MM.1S (cell line): ENCODE data around the gene DCAF11.

Source experiments
- DNase-seq: peaks from one replicate; pipeline ENCODE4 v3.0.0-alpha.2; 2015
- H2AFZ ChIP-seq: fragments of 300-600 bp; sonication (generic); 2 replicates; pipeline ENCODE4 v1.6.0; 2016; ENCODE audit warnings: antibody characterized with exemption, low read length
- H3F3A ChIP-seq: fragments of 300-600 bp; sonication (generic); 2 replicates; pipeline ENCODE4 v1.6.1; 2016; ENCODE audit warnings: mild to moderate bottlenecking, antibody characterized with exemption, low read length, moderate library complexity, mixed read lengths; ENCODE audit not compliant: insufficient read depth
- H3K27ac ChIP-seq: fragments of 300-600 bp; sonication (generic); 2 replicates; pipeline ENCODE4 v1.5.1; 2016; ENCODE audit warnings: mild to moderate bottlenecking, low read length
- H3K27me3 ChIP-seq: fragments of 300-600 bp; sonication (generic); replicated peaks from 2 replicates; pipeline ENCODE4 v1.6.0; 2016; ENCODE audit warnings: low read length; ENCODE audit not compliant: insufficient read depth
- H3K36me3 ChIP-seq: fragments of 300-600 bp; sonication (generic); replicated peaks from 2 replicates; pipeline ENCODE4 v1.6.1; 2016; ENCODE audit warnings: mild to moderate bottlenecking, low read length, mixed read lengths; ENCODE audit not compliant: insufficient read depth
- H3K4me1 ChIP-seq: fragments of 300-600 bp; sonication (generic); 2 replicates; pipeline ENCODE4 v1.6.1; 2016; ENCODE audit warnings: low read length, mixed read lengths
- H3K4me2 ChIP-seq: fragments of 300-600 bp; sonication (generic); 2 replicates; pipeline ENCODE4 v1.6.0; 2016; ENCODE audit warnings: low read depth, low read length
- H3K4me3 ChIP-seq: fragments of 300-600 bp; sonication (generic); 2 replicates; pipeline ENCODE4 v1.5.1; 2016; ENCODE audit warnings: low read length, mixed read lengths
- H3K79me2 ChIP-seq: fragments of 300-600 bp; sonication (generic); 2 replicates; pipeline ENCODE4 v1.6.1; 2016; ENCODE audit warnings: mixed run types, low read length, mixed read lengths
- H3K9ac ChIP-seq: fragments of 300-600 bp; sonication (generic); 2 replicates; pipeline ENCODE4 v1.6.1; 2016; ENCODE audit warnings: low read length, mixed read lengths
- H3K9me2 ChIP-seq: fragments of 300-600 bp; sonication (generic); replicated peaks from 2 replicates; pipeline ENCODE4 v1.6.1; 2016; ENCODE audit warnings: mild to moderate bottlenecking, low read length, mixed read lengths; ENCODE audit not compliant: insufficient read depth
- H3K9me3 ChIP-seq: fragments of 300-600 bp; sonication (generic); replicated peaks from 2 replicates; pipeline ENCODE4 v1.6.1; 2016; ENCODE audit warnings: mild to moderate bottlenecking, low read length, mixed read lengths; ENCODE audit not compliant: insufficient read depth
- H4K20me1 ChIP-seq: fragments of 300-600 bp; sonication (generic); 2 replicates; pipeline ENCODE4 v1.6.1; 2016; ENCODE audit warnings: mild to moderate bottlenecking, low read length, moderate library complexity, mixed read lengths; ENCODE audit not compliant: insufficient read depth
- CTCF ChIP-seq: fragments of 300-600 bp; sonication (generic); IDR thresholded peaks from 2 replicates; pipeline ENCODE4 v1.5.1; 2016; ENCODE audit warnings: antibody characterized with exemption, low read length, mixed read lengths
- EZH2 ChIP-seq: fragments of 300-600 bp; sonication (generic); optimal IDR thresholded peaks from 2 replicates; pipeline ENCODE3; 2017; ENCODE audit warnings: low read depth, mild to moderate bottlenecking, antibody characterized with exemption, low read length, mixed read lengths
- EZH2phosphoT487 ChIP-seq: fragments of 300-600 bp; sonication (generic); IDR thresholded peaks from 2 replicates; pipeline ENCODE4 v1.6.1; 2018; ENCODE audit warnings: antibody characterized with exemption, low read length

DCAF11 gene

GRCh38 chr14:24114532-24115421, at the start of gene DCAF11, which contains the start of gene NRL:
Gene DCAF11 (plus strand): TSS chr14:24114777. CDS start chr14:24115595, 818 bp downstream.
Gene NRL (minus strand): TSS chr14:24114949. CDS start chr14:24082848, 32,101 bp downstream.
- Histone ChIP-seq H2AFZ (peak within 1 kb of the TSS; percentile 58; the same call in 1 of the 2 replicates), H4K20me1 (no peaks in the 10 kb centered on the region), H3K4me3 (peak within 1 kb of the TSS; percentile 87), H3K27me3 (no peaks in the 10 kb centered on the region), H3K4me1 (peaks cover 9% of the 10 kb centered on the region), H3K27ac (peak within 1 kb of the TSS; percentile 100), H3K9me3 (no peaks in the 10 kb centered on the region), H3F3A (peaks cover 20% of the 10 kb centered on the region), H3K79me2 (peaks cover 13% of the 10 kb centered on the region), H3K36me3 (no peaks in the 10 kb centered on the region), H3K9me2 (no peaks in the 10 kb centered on the region), H3K9ac (peak within 1 kb of the TSS; percentile 93), H3K4me2 (peak within 1 kb of the TSS; percentile 84)
- peak; percentile 97 for DNase-seq
- TF ChIP-seq EZH2 (no peak), EZH2phosphoT487 (no peak), CTCF (no peak)

- H3K9me2 ChIP-seq: no peaks in the 10 kb centered on the region
- TF ChIP-seq CTCF (no peak), EZH2phosphoT487 (no peak), EZH2 (no peak)
- H3K36me3 ChIP-seq: no peaks in the 10 kb centered on the region
- no peak overlapping the region for H2AFZ ChIP-seq
- H3F3A ChIP-seq: no peaks in the 10 kb centered on the region
- DNase-seq: no peak
- no peak overlapping the region for H3K27ac ChIP-seq
- H3K4me2 ChIP-seq: no peak overlapping the region
- H3K27me3 ChIP-seq: no peaks in the 10 kb centered on the region
- no peaks in the 10 kb centered on the region for H3K4me1 ChIP-seq
- no peaks in the 10 kb centered on the region for H3K9me3 ChIP-seq
- no peak overlapping the region for H3K9ac ChIP-seq
- H4K20me1 ChIP-seq: no peaks in the 10 kb centered on the region
- H3K79me2 ChIP-seq: no peaks in the 10 kb centered on the region
- no peak overlapping the region for H3K4me3 ChIP-seq
These were observed 49.7 kb upstream of the DCAF11 start for GRCh38 chr14:24064856-24065255.

DNA sequence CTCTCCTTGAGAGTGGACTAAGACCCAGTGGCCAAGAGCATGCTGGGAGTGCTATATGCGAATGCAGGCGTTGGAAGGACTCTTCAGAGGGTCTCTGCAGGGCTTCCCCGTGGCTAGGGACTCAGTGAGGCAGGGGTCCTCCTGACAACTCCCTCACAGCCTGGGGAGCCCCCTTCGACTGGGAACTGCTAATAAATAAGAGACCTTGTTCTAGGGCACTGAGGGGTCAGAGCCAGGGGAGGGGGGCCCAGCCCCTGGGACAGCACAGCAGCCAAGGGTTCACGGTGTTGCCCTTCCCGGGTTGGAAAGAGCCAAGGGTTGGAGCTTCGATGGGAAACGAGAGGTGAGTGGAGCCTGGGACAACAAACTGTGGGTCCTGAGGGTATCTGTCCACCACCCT, 49.2 kb upstream of the DCAF11 start:
- Histone ChIP-seq H3K9ac (no peak overlapping the region), H2AFZ (no peak overlapping the region), H3K27ac (no peak overlapping the region), H3K36me3 (no peaks in the 10 kb centered on the region), H3K9me3 (no peaks in the 10 kb centered on the region), H3K4me1 (no peaks in the 10 kb centered on the region), H3K4me2 (no peak overlapping the region), H4K20me1 (no peaks in the 10 kb centered on the region), H3K27me3 (no peaks in the 10 kb centered on the region), H3F3A (no peaks in the 10 kb centered on the region), H3K79me2 (no peaks in the 10 kb centered on the region), H3K4me3 (no peak overlapping the region), H3K9me2 (no peaks in the 10 kb centered on the region)
- TF ChIP-seq EZH2 (no peak), EZH2phosphoT487 (no peak), CTCF (no peak)
- DNase-seq: no peak
